ENCODE measurements around the gene TMA7.
A peak's percentile ranks its signal among the peaks of the same experiment; 100 is the strongest.
"Not testable (repeated sequence)": the region's sequence is repeated elsewhere in the genome, so short reads cannot be mapped to it uniquely, and the experiment has no call there.

TMA7 gene

DNA sequence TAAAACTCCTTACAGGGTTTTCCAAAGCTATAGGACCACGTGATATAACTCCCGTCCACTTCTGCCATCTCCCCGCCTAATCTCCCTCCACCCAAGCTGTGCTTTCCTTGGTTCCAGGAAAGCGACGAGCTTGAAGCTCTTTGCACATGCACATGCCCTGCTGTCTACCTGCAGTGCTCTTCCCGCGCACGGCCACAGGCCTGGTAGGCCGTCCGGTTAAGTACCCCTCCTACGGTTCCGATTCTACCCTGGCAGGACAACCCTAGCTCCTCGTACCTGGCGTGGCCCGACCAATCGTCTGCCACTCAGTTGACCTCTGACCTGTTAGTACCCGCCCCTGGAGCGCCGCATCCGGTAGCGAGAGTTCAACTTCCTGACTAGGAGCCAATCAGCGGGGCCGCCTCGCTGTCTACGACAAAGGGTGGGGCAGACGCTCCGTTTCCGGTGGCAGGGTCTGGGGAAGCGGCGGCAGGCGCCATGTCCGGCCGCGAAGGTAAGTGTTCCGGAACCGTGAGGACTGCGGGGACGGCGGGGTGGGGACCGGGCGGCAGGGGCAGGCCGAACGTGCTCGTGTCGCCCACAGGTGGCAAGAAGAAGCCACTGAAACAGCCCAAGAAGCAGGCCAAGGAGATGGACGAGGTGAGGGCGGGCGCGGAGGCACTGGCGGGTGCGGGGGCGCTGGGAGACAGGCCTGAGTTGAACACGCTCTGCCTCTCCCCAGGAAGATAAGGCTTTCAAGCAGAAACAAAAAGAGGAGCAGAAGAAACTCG lies at the start of gene TMA7, which contains the start of gene CCDC51:
TSS of gene TMA7 (plus strand) at position 438 of the 770 bp plus-strand sequence. CDS start at position 478, 40 bp downstream.
TSS of gene CCDC51 (minus strand) at position 300 of the 770 bp plus-strand sequence. CDS start 4,991 bp downstream, outside the sequence.
- peak; percentile 94 to 98 for DNase-seq (ENCODE audit: low read depth in 1 of 2, low spot score in 1 of 2)

DNA sequence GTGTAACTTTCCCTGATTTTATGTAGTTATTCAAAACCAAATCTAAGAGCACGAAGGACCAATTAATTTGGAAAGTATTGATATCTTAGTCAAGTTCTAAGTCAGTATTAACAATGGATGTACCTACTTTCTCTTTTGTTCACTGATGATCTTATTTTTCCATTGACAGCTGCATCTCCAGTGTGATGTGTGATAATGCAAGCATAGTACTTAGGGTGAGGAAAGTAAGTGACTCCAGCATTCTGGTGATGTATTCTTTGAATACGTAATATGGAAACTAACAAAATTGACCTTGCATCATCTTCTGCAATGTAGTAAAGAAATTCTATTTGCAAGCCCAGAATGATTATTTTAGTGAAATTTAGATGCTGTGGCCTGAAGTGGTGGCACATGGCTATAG lies 45.7 kb upstream of the TMA7 start:
- DNase-seq (ENCODE audit: low read depth in 1 of 2, low spot score in 1 of 2), result no peak

DNA sequence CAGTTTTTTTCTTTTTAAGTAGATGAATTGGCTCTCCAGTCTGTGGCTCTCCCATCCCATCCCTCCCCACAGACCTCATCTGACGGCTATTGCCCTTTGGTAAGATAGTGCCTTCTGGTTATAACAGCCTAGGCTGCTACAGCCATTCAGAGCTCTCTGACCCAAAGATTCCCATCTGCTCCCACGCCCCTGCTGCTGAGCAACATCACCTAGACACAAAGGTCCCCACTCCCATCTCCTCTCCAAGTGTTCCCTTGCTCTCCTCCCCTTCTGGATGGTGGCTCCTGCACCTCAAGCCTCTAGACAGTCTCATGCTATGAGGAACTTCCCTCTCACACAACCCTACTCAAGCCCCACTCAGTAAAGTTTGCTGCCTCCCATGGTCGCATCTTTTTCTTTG lies 44.3 kb upstream of the TMA7 start:
- DNase-seq (ENCODE audit: low read depth in 1 of 2, low spot score in 1 of 2), result no peak

DNA sequence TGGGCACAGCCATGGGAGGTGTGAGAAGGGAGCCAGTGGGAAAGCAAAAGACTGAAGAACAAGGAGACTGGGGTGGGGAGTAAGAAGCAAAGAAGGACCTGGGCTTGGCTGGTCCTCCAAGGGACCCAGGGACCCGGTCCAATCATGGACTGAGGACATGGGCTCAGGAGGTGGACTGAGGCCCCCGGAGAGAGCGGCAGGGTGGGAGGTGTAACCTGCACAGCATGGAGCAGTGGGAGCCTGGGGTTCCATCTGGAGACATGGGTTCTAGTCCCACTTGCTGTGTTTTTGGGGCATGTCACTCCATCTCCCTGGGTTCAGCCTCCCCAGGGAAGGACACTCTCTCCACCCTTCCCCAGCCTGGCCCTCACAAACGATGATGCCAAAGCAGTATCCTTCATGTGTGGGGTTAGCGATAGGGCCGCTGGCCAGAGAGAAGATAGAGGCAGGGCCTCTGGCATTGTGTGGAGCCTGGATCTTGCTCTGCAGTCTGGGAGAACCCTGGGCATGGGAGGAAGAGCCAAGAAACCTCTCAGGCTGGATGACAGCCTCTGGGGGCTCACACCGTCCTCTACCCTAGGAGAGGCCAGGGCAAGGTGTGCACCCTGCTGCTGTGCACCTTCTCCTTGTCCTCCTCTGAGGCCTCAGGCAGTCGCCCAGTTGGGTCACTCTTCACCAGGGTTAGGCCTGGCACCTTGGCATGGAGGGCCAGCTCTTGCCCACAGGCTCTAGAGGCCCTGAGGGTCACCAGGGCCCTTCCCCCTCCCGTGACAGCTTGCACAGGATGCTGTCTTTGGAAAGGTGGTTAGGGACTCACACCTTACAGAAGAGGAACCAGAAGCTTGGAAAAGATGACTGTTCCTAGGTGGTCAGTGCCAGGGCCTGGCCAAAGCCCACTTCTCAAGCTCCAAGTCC lies 42.0 kb upstream of the TMA7 start:
- no peak for DNase-seq (ENCODE audit: low read depth in 1 of 2, low spot score in 1 of 2)

DNA sequence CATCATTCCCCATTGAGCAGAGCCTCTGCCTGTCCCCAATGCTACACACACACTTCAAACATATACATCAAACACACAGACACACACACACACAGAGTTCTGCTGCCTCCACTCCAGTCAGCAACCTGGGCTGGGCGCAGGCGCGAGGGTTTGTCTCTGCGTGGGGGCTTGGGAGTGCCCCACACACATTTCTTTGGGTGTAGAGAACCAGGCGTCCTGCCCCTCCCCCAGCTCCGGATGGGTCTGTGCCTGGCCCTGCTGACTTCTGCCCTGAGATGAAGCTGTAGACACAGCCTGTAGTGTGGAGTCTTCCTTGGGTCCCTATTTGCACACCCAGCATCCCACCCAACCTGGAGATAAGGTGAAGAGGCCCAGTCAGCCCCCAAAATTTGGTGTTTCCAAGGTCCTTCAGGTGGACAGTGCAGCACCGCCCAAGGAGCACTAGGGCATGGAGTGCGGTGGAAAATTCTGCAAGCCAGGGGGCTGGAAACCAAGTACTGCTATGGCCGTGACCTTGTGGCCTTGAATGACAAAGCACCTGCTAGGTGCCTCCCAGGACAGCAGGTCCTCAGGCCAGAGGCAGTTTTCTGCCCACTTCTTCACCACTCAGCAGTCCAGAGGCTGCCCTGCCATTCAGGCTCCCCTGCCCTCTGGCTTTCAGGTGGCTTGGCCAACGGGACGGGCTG lies 41.2 kb upstream of the TMA7 start:
- no peak for DNase-seq (ENCODE audit: low read depth in 1 of 2, low spot score in 1 of 2)

DNA sequence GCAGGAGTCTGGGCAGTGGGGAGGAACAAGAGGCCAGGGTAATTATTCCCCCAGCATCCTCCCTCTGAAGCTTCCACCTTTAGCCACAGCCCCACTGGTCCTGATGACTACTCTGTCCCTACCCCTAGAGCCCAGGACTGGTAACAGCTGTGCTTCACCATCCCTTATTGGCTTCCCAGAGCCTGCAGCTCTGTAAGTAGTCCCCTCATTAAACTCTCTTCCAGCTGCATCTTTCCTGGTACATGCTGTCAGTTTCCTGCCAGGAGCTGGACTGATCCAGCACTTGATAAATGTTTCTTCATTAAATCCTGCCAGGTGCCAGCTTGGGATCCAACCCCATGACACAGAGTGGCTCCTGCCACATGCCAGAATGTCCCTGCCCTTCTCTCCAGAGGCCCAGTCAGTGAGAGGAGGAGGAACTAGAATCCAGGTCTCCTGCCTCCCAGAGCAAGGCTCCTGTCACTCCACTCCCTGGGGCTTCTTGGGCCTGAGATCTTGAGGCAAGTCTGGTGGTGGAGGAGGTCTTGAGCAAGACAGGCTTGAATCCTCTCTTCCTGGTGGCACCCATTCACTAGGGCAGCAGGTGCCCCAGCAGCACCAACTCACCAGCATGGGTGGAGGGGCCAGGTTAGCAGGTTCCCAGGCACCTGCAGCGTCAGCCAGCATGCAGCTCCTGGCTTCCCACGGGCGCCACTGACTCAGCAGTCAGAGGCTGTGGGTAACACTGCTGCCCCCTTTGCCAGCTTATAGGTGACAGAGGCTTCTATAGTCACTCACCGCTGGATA lies 40.5 kb upstream of the TMA7 start:
- no peak for DNase-seq (ENCODE audit: low read depth in 1 of 2, low spot score in 1 of 2)

DNA sequence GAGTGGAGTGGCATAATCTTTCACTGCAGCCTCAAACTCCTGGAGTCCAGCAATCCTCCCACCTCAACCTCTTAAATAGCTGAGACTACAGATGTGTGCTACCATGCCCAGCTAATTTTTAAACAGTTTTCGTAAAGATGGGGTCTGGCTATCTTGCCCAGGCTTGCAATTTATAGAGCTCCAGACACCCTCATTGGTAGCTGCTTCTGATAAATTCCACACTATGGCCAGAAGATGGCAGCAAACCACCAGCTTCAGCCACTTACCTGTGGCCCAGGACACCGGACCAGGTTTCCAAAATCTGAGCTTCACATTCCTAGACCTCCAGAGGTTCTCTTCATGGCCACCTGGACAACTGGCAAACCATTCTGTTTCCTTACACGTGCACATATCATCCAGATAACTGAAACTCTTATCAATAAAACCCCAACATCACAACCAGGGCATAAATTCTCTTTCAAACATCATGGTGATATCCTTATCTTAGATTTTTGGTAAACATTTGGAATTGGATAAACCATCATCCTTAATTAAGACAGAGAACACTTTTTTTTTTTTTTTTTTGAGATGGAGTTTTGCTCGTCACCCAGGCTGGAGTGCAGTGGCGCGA lies 39.1 kb upstream of the TMA7 start:
- DNase-seq (ENCODE audit: low read depth in 1 of 2, low spot score in 1 of 2), result peak; percentile 31 to 58

DNA sequence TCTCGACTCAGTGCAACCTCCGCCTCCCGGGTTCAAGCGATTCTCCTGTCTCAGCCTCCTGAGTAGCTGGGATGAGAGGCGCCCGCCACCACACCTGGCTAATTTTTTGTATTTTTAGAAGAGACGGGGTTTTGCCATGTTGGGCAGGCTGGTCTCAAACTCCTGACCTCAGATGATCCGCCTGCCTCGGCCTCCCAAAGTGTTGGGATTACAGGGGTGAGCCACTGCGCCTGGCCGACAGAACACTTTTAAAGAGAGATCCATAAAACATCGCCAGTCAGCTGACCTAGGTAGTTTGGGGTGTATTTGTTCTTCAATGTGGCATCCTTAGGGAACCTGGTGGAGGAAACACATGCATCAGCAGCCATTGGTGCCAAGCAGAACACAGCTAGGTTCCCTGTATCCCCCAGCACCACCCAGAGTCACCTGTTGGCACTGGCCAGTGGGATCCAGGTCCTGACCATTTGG lies 38.6 kb upstream of the TMA7 start:
- not testable (repeated sequence) for DNase-seq (ENCODE audit: low read depth in 1 of 2, low spot score in 1 of 2)

DNA sequence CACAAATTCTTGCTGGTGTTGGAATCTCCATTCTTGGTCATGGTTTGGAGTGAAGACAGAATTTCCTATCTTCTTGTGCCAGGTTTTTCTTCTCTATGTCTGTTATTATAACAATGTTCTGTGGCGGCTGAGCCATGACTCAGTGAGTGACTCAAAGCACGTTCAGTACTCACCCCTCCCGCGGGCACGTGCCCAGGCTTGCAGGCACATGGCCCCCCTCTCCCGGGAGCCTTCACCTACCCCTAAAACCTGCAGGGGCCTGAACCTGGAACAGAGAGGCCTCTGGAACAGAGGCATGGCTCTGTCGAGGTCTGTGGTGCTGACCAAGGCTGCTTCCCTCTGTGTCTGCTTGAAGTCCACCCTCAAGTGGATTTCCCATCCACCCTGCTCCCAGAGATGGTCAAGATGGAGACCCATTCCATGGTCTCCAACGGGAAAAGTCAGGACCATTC lies 37.8 kb upstream of the TMA7 start:
- DNase-seq (ENCODE audit: low read depth in 1 of 2, low spot score in 1 of 2), result no peak

DNA sequence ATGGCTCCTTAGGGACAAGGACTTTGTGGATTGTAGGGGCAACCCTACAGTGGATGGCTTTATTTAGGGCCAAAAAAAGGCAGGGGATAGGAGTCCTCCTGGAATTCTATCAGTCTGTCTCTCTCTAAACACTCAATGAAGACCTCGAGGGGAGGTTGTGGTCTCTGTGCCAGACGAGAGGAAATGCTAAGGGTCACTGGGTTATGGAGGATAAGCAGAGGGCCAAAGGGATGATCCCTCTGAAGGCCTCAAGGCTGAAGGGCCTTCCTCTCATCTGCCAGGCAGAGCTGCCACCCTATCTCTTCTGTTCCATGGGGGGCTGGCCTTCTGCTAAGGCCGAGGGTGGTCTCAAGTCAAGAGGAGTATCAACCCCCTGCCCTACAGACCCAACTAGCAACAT lies 37.1 kb upstream of the TMA7 start:
- DNase-seq (ENCODE audit: low read depth in 1 of 2, low spot score in 1 of 2), result no peak

DNA sequence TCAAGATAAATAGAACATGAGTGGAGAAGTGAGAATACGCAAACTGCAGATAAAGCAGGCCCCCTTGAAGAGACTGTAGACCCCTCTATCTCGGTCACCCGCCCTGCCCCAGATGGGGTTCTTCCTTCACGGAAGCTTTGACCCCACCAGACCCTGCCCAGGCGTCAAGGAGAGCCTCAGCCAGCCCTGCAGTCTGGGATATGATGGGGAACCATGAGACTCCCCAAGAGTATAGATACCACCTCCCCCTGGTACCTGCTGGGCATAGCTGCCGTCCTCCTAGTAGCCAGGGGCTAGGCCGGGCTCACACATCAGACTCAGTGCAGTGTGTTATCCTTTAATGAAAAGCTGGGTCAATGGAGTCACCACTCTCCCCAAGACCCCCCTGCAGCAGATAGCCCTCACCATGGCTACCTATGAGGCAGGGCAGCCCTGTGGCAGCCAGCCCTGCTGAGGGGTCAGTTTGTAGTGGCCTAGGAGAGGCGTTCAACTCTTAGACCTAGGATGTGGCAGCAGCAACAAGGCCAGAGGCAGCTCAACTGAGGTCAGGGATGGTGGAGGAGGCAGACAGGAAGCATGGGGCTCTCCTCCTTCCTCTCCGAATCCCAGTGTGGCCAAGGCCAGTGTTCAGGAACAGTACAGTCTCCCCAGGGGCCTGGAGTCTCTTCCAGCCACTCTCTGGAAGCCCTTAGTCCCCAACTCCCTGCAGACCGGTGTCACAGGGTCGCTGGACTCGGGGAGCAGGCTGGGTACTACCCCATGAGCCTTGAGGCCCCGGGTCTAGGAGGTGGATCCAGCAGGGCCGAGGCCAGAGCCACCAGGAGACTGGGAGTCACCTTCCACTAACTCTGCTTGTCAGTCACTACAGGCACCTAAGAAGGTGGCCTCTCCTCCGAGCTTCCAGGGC lies 36.3 kb upstream of the TMA7 start:
- DNase-seq (ENCODE audit: low read depth in 1 of 2, low spot score in 1 of 2), result no peak

DNA sequence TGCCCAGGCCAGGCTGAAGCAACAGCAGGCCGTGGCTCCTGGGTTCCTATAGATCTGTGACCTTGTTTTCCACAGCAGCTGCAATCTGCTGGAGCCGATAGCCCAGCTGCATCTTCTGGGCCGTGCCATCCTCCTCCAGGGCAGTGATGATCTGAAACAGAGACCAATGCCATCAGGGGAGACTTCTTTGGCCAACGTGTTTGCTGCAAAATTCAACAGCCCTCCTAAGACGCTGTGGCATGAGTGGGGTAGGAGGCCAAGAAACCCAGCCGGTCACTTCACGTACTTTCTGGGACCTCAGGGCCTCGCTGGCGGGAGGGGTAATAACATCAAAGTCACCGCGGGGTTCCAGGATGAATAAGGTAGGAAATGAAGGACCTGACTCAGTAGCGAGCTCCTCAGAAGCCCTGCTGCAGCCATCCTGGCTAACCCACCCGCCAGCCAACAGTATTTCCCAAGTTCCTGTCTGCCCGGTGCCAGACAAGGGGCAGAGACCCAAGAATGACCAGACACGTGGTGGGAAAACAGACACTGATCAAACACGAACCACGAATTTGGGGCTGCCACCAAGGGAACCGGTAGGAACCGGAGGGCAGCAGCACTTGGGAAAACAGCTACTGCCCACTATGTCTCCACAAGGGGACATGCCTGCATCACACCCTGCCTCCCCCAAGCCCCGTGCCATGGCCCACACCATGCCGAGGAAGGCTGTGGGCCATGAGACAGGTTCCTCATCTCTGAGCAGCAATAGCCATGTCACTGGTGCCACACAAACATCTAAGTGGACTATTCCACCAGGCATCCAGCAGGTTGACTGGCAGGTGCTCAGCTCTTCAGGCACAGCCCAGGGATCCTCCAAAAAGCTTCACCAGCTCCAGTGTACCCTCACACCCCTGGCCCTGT lies 35.4 kb upstream of the TMA7 start:
- no peak for DNase-seq (ENCODE audit: low read depth in 1 of 2, low spot score in 1 of 2)

DNA sequence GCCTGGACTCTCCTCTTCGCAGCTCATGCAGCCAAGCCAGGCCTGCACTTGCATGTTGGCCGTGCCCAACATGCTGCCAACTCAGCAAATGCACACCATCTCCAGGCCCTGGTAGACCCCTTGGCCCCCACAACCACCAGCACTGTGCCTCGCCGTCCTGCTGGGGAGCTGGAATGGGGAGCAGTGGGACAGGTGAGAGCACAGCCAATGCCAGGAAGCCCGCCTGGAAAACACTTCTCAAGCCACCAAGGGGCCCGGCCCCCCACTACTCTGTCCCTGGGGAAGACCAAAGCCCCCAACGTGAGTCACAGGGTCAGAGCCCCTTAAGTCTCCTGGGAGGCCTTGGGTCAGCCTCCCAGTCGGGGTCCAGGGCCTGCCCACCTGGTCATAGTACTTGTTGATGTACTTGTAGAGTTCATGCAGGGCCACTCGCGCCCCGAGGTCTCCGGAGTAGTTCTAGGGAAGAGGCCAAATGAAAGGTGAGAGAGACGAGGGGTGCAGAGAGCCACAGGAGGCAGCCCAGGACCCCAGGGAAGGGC lies 34.6 kb upstream of the TMA7 start:
- no peak for DNase-seq (ENCODE audit: low read depth in 1 of 2, low spot score in 1 of 2)

DNA sequence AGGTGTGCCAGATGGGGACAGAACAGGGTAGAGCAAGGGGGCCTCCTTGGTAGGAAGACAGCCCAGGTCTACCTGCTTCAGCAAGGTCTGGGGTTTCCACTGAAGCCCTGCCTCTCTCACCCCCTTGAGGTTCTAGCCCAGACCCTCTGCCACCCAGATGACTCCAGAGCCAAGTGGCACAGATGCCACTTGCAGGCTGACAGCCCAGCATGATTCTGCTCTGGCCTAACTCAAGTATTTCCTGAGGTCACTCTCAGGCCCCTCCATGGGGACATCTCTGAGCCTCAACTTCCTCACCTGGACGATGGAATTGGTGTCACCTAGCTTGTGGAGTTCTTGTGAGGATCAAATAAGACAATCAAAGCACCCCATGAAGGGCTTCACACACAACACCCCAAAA lies 34.1 kb upstream of the TMA7 start:
- no peak for DNase-seq (ENCODE audit: low read depth in 1 of 2, low spot score in 1 of 2)

DNA sequence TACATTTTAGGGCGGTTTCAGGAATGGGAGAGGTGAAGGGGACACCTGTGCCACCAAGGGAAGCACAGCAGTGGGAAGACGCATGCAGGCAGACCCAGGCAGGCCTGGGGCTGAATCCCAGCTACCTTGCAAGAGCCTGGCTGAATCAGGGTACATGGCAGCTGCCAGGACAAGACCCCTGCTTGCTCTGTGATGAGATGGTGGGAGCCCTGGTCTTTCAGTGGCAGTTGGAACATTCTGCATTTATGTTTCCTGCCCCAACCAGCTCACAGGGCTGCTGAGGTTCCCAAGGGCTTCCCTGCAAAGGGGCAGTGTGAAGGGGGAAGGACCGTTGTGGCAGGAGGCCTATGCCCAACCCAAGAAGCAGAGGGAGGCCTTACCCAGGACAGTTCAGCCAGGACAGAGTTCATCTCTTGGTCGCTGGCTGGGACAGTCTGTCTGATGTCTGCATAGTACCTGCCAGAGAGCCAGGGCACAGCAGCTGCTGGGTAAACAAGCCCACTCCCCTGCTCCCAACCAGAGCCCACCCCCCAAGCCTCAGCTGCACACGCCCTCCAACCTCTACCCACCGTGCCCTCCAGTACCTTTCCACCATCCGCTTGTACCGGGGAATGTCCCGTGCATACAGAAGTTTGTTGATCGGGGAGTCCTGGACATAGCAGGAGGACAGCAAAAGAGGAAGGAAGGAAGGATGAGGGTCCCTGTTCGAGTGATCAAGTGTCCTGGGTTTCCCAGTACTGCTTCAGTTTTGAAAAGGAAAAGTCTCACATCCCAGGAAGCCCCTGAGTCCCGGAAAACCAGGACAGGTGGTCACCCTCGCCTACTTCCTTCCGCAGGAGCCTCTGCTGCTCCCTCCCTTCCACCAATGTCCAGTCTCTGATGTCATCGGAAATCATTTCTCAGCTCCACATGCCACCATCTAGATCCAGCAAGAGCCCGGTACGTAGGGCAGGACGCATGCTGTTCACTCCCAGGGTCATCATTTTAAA lies 33.3 kb upstream of the TMA7 start:
- no peak for DNase-seq (ENCODE audit: low read depth in 1 of 2, low spot score in 1 of 2)

DNA sequence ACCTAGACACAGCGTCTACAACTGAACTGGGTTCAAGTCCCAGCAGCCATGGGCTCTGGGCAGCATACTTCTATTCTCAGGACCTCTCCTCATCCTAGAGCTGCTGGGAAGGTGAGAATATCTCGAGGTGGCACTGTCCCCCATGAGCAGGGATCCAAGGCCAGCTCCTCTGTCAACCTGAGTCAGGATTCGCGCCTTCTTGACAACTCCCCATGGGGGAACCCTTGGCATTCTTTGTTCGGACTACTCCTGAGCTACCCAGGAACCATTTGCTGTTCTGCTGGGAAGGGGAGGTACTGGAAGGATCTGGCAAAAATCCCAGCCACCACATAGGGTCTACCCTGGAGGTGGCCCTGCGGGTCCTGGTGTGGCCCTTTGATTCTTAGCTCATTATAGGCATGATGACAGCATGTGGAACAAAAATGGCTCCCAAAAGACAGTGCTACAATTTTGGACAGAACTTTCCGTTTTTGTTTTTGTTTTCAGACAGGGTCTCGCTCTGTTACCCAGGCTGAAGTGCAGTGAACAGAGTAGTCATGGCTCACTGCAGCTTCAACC lies 32.4 kb upstream of the TMA7 start:
- DNase-seq (ENCODE audit: low read depth in 1 of 2, low spot score in 1 of 2), result no peak
